Measurements from ENCODE around the gene NBEA.

Gene NBEA

GRCh38 chr13:35256459-35257148 lies 314.5 kb downstream of the NBEA start:
- H3K36me3 Mint-ChIP-seq (ENCODE audit: low read depth): no peaks in the 10 kb centered on the region
- H3K27me3 Mint-ChIP-seq: no peaks in the 10 kb centered on the region
- H3K9me3 Mint-ChIP-seq: peaks cover 32% of the 10 kb centered on the region
- intact Hi-C loops (cut with micrococcal nuclease): no loop called here
- H3K27ac Mint-ChIP-seq: no peak overlapping the region
- H3K4me1 Mint-ChIP-seq (ENCODE audit: low read depth): no peaks in the 10 kb centered on the region
- H3K4me3 Mint-ChIP-seq: no peak overlapping the region

- H3K4me3 Mint-ChIP-seq: no peak overlapping the region
- no peaks in the 10 kb centered on the region for H3K4me1 Mint-ChIP-seq (ENCODE audit: low read depth)
- peaks cover 36% of the 10 kb centered on the region for H3K9me3 Mint-ChIP-seq
- no peak overlapping the region for H3K27ac Mint-ChIP-seq
- no peaks in the 10 kb centered on the region for H3K36me3 Mint-ChIP-seq (ENCODE audit: low read depth)
- H3K27me3 Mint-ChIP-seq: no peaks in the 10 kb centered on the region
- intact Hi-C loops (cut with micrococcal nuclease): no loop called here
Observed at GRCh38 chr13:35260316-35260715, 318.2 kb downstream of the NBEA start.

DNA sequence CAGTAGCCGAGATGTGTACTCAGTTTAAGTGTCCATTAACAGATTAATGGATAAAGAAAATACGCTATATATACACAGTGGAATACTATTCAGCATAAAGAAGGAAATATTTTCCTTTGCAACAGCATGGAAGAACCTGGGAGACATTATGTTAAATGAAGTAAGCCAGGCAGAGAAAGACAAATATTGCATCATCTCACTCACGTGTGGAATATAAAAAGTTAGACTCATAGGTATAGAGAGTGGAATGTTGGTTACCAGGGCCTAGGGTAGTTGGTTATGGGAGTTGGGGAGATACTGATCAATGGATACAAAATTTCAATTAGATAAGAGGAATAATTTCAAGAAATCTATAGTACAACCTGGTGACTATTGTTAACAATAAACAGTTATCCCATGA lies 324.3 kb downstream of the NBEA start:
- Mint-ChIP-seq H3K36me3 (ENCODE audit: low read depth) (no peaks in the 10 kb centered on the region), H3K4me3 (no peak overlapping the region)

DNA sequence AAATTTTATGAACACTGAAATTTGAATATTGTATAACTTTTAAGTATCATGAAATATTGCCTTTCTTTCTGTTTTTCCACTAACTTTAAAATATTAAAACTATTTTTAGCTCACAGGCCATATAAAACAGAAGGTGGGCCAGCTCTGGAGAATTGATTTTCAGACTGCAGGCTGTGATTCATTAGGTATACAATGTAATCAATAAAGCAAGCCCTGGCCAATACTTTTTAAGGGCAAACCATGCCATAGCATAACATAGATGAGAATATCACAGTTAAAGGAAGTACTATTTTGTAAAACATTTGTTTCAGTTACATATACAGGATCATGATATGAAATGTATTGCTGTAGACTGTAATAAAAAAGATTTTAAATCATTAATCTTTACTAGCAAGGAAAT lies 336.8 kb downstream of the NBEA start:
- H3K36me3 Mint-ChIP-seq (ENCODE audit: low read depth): no peaks in the 10 kb centered on the region
- H3K27ac Mint-ChIP-seq: no peak overlapping the region

More for the DNA sequence above, 324.3 kb downstream of the NBEA start:
- Mint-ChIP-seq H3K27ac (no peak overlapping the region), H3K27me3 (no peaks in the 10 kb centered on the region), H3K9me3 (peaks cover 39% of the 10 kb centered on the region), H3K4me1 (ENCODE audit: low read depth) (no peaks in the 10 kb centered on the region)
- intact Hi-C loops (cut with micrococcal nuclease): no loop called here

DNA sequence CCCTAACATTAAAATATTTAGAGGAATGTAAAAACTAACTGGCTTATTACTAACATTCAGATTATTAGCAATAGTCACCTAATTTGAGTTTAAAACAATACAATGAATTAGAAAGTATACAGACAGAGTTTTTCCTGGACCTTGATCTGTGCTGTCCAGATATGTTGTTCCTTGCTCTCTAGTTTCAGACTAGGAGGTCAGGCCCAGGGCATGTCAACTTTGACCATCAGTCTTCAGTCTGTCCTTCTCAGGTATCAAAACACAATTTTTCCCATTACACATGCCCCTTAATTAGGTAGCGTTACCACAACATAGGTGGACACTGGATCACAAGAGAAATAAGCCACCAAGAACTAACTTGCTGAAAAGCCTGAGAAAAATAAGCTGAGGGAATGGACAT lies 337.4 kb downstream of the NBEA start:
- Mint-ChIP-seq H3K27ac (no peak overlapping the region), H3K27me3 (no peaks in the 10 kb centered on the region), H3K9me3 (no peaks in the 10 kb centered on the region), H3K4me1 (ENCODE audit: low read depth) (no peaks in the 10 kb centered on the region), H3K4me3 (no peak overlapping the region), H3K36me3 (ENCODE audit: low read depth) (no peaks in the 10 kb centered on the region)
- intact Hi-C loops (cut with micrococcal nuclease): no loop called here

More for the DNA sequence above, 336.8 kb downstream of the NBEA start:
- Mint-ChIP-seq H3K4me3 (no peak overlapping the region), H3K9me3 (no peaks in the 10 kb centered on the region), H3K27me3 (no peaks in the 10 kb centered on the region), H3K4me1 (ENCODE audit: low read depth) (no peaks in the 10 kb centered on the region)
- intact Hi-C loops (cut with micrococcal nuclease): no loop called here

DNA sequence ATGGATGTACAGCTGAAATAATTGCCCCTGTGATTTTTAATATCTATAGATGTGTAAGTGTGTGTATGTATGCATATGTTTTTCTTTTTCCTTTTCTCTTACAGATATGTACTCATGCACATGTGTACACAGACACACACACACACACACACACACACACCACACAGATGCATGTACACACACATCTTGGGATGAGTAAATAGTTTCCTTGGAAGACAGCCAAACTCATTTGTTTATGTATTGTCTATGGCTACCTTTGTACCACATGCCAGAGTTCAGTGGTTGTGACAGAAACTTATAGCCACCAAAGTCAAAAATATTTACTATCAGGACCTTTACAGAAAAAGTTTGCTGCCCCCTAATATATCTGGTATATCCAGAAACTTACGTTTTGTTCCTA lies 341.8 kb downstream of the NBEA start:
- Mint-ChIP-seq H3K4me1 (ENCODE audit: low read depth) (no peaks in the 10 kb centered on the region), H3K27ac (no peak overlapping the region), H3K4me3 (no peak overlapping the region), H3K27me3 (no peaks in the 10 kb centered on the region), H3K36me3 (ENCODE audit: low read depth) (no peaks in the 10 kb centered on the region), H3K9me3 (no peaks in the 10 kb centered on the region)
- intact Hi-C loops (cut with micrococcal nuclease): no loop called here

DNA sequence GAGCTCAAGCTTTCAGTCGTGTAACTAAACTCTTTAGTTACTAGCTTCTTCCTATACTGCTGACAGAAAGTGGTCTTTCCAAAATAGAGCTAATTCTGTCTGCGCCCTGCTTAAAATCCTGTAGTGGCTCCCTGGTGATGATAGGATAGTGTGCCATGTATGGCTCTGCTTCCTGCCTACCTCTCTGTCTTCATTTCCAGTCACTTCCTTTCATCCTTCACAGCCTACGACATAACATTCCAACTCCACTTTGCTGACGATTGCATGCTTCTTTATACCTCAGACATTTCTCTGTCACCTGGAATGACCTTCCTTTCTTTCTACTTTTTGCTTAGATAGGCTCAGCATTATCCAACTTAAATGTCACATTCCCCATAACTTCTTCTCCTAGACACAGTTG lies 343.6 kb downstream of the NBEA start:
- Mint-ChIP-seq H3K27me3 (no peaks in the 10 kb centered on the region), H3K27ac (no peak overlapping the region), H3K9me3 (no peaks in the 10 kb centered on the region), H3K36me3 (ENCODE audit: low read depth) (no peaks in the 10 kb centered on the region), H3K4me3 (no peak overlapping the region), H3K4me1 (ENCODE audit: low read depth) (no peaks in the 10 kb centered on the region)
- intact Hi-C loops (cut with micrococcal nuclease): no loop called here

GRCh38 chr13:35292329-35292728 lies 350.3 kb downstream of the NBEA start:
- H3K4me1 Mint-ChIP-seq (ENCODE audit: low read depth): no peaks in the 10 kb centered on the region
- H3K27ac Mint-ChIP-seq: no peak overlapping the region
- no peaks in the 10 kb centered on the region for H3K9me3 Mint-ChIP-seq
- H3K36me3 Mint-ChIP-seq (ENCODE audit: low read depth): no peaks in the 10 kb centered on the region
- no peak overlapping the region for H3K4me3 Mint-ChIP-seq
- intact Hi-C loops (cut with micrococcal nuclease): no loop called here
- no peaks in the 10 kb centered on the region for H3K27me3 Mint-ChIP-seq

- no peaks in the 10 kb centered on the region for H3K36me3 Mint-ChIP-seq (ENCODE audit: low read depth)
Observed at GRCh38 chr13:35293579-35294226, 351.6 kb downstream of the NBEA start.

DNA sequence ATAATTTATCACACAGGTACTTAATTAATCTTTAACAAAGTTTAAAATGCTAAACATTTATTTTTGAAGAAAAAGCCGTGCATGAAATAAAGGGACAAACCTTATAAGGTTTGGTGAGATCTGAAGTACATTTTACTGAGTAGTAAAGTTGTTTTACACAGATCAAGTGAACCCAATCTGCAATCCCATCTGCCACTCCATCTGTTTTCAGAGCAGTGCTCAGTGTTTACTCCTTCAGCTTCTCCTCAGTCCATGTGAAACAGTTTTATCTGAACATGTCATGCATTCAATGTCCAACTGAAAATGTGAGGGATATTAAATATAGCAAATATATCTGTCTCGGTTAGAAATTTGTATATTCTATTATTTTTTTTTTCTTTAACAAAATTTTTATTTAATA lies 367.6 kb downstream of the NBEA start:
- no peaks in the 10 kb centered on the region for H3K4me1 Mint-ChIP-seq (ENCODE audit: low read depth)
- H3K27me3 Mint-ChIP-seq: no peaks in the 10 kb centered on the region
- H3K9me3 Mint-ChIP-seq: no peaks in the 10 kb centered on the region
- H3K4me3 Mint-ChIP-seq: no peak overlapping the region
- no peak overlapping the region for H3K27ac Mint-ChIP-seq
- no peaks in the 10 kb centered on the region for H3K36me3 Mint-ChIP-seq (ENCODE audit: low read depth)
- intact Hi-C loops (cut with micrococcal nuclease): no loop called here

More at GRCh38 chr13:35293579-35294226, 351.6 kb downstream of the NBEA start:
- Mint-ChIP-seq H3K27ac (no peak overlapping the region), H3K4me3 (no peak overlapping the region), H3K9me3 (no peaks in the 10 kb centered on the region), H3K4me1 (ENCODE audit: low read depth) (no peaks in the 10 kb centered on the region), H3K27me3 (no peaks in the 10 kb centered on the region)
- intact Hi-C loops (cut with micrococcal nuclease): no loop called here

GRCh38 chr13:35332134-35332533 lies 390.1 kb downstream of the NBEA start:
- intact Hi-C loops (cut with micrococcal nuclease): no loop called here
- peaks cover 26% of the 10 kb centered on the region for H3K9me3 Mint-ChIP-seq
- no peaks in the 10 kb centered on the region for H3K4me1 Mint-ChIP-seq (ENCODE audit: low read depth)
- no peaks in the 10 kb centered on the region for H3K27me3 Mint-ChIP-seq
- H3K27ac Mint-ChIP-seq: no peak overlapping the region
- H3K4me3 Mint-ChIP-seq: no peak overlapping the region
- no peaks in the 10 kb centered on the region for H3K36me3 Mint-ChIP-seq (ENCODE audit: low read depth)

DNA sequence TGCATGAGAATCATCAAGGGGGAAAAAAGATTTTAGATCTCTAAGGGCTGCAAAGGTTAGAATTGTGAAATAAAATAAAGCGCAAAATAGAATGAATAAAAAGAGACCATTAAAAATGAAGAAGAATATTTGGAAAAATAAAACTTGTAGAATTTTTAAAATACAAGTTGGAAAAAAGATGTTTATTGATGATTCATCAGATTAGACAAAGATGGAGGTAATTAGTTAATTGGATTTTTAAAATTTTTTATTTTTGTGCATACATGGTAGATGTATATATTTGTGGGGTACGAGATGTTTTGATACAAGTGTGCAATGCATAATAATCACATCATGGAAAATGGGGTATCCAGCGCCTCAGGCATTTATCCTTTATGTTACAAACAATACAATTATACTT lies 391.1 kb downstream of the NBEA start:
- intact Hi-C loops (cut with micrococcal nuclease): no loop called here
- peaks cover 22% of the 10 kb centered on the region for H3K9me3 Mint-ChIP-seq
- no peaks in the 10 kb centered on the region for H3K4me1 Mint-ChIP-seq (ENCODE audit: low read depth)
- H3K27ac Mint-ChIP-seq: no peak overlapping the region
- no peak overlapping the region for H3K4me3 Mint-ChIP-seq
- no peaks in the 10 kb centered on the region for H3K27me3 Mint-ChIP-seq
- no peaks in the 10 kb centered on the region for H3K36me3 Mint-ChIP-seq (ENCODE audit: low read depth)

- Mint-ChIP-seq H3K4me3 (no peak overlapping the region), H3K27me3 (no peaks in the 10 kb centered on the region), H3K4me1 (ENCODE audit: low read depth) (no peaks in the 10 kb centered on the region), H3K36me3 (ENCODE audit: low read depth) (no peaks in the 10 kb centered on the region), H3K9me3 (peaks cover 8% of the 10 kb centered on the region), H3K27ac (no peak overlapping the region)
- intact Hi-C loops (cut with micrococcal nuclease): no loop called here
Observed at GRCh38 chr13:35342440-35342839, 400.4 kb downstream of the NBEA start.

GRCh38 chr13:35343417-35343816 lies 401.3 kb downstream of the NBEA start:
- no peaks in the 10 kb centered on the region for H3K36me3 Mint-ChIP-seq (ENCODE audit: low read depth)

DNA sequence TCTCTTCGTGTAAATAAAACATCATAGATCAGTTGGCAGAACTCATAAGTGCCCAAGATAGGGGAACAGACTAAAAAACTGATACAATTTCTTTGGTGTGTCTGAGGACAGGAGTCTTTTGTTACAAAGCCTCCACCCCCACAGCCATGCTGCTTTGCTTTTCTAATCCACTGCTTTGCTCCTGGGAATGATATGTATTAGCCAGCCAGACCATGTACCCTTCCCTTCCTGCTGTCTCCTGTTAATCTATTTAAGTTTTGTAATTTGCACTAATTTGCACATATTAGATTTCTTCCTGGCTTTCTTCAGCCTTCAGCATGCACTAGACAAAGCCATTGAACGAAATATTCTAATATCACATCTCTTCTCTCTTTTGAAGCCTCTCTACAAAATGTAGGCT lies 403.9 kb downstream of the NBEA start:
- intact Hi-C loops (cut with micrococcal nuclease): no loop called here
- H3K36me3 Mint-ChIP-seq (ENCODE audit: low read depth): no peaks in the 10 kb centered on the region
- H3K27ac Mint-ChIP-seq: no peak overlapping the region
- no peaks in the 10 kb centered on the region for H3K4me1 Mint-ChIP-seq (ENCODE audit: low read depth)
- H3K27me3 Mint-ChIP-seq: no peaks in the 10 kb centered on the region
- no peaks in the 10 kb centered on the region for H3K9me3 Mint-ChIP-seq
- H3K4me3 Mint-ChIP-seq: no peak overlapping the region

More at GRCh38 chr13:35343417-35343816, 401.3 kb downstream of the NBEA start:
- Mint-ChIP-seq H3K27ac (no peak overlapping the region), H3K9me3 (peaks cover 8% of the 10 kb centered on the region), H3K4me3 (no peak overlapping the region), H3K4me1 (ENCODE audit: low read depth) (no peaks in the 10 kb centered on the region), H3K27me3 (no peaks in the 10 kb centered on the region)
- intact Hi-C loops (cut with micrococcal nuclease): no loop called here

Data from dendritic cell treated with granulocyte-macrophage colony-stimulating factor and Interleukin-4, amounts not matched to agents 40 ng/mL and 50 ng/mL, for 4 days (primary cell).